ENCODE data around the gene OTUD5. TPM values are rescaled to one million over a fixed set of nuclear protein-coding genes. Genes with fewer than 3 reads are reported as not detected.

OTUD5 gene
- total and polyA plus RNA-seq, 10 donors = 29.6 to 65.8 (median 55.1) TPM

- H3K36me3 ChIP-seq = peaks cover 0 to 44% (median 20%) of the 10 kb centered on the region in 6 donors
- H3K27ac ChIP-seq = peak overlapping the region in 1 of 8 donors; percentile 8
- WGBS, 5 donors = 86 to 100% (median 90%) methylated on average over 1 to 13 of the region's 13 CpGs
- intact Hi-C loops (cut with DNase I; ENCODE audit: low total_unique reads) = no loop called here
- H3K4me3 ChIP-seq = peak overlapping the region in 3 of 8 donors; percentile 9 to 91 (median 13)
- H3K9me3 ChIP-seq = no peaks in the 10 kb centered on the region
- DNase-seq = no peak
- H3K27me3 ChIP-seq (replicated peaks in 1 of 7) = no peaks in the 10 kb centered on the region
- no peak for TF ChIP-seq POLR2A (IDR thresholded peaks at IDR 0.05)
- peak; percentile 38 to 54 (median 46) for TF ChIP-seq POLR2AphosphoS5 (IDR thresholded peaks at IDR 0.05)
- no peak for TF ChIP-seq CTCF (IDR thresholded peaks at IDR 0.05 in 8 of 11, conservative IDR thresholded peaks at IDR 0.05 in 3 of 11)
- peaks cover 0 to 78% (median 41%) of the 10 kb centered on the region in 6 donors for H3K4me1 ChIP-seq
Measured at GRCh38 chrX:48914593-48915493, 42.6 kb downstream of the OTUD5 start.

- H3K27me3 ChIP-seq (replicated peaks in 1 of 7) = no peaks in the 10 kb centered on the region
- intact Hi-C loops (cut with DNase I; ENCODE audit: low total_unique reads) = no loop called here
- DNase-seq = no peak
- no peak overlapping the region for H3K27ac ChIP-seq
- peaks cover 0 to 73% (median 41%) of the 10 kb centered on the region in 6 donors for H3K4me1 ChIP-seq
- H3K9me3 ChIP-seq = no peaks in the 10 kb centered on the region
- 75 to 94% (median 82%) methylated on average over 4 to 5 of the region's 5 CpGs for WGBS, 5 donors
- TF ChIP-seq CTCF (IDR thresholded peaks at IDR 0.05 in 8 of 11, conservative IDR thresholded peaks at IDR 0.05 in 3 of 11) = no peak
- peak; percentile 42 to 59 (median 56) for TF ChIP-seq POLR2AphosphoS5 (IDR thresholded peaks at IDR 0.05)
- peak overlapping the region in 1 of 8 donors; percentile 91 for H3K4me3 ChIP-seq
- peaks cover 0 to 51% (median 20%) of the 10 kb centered on the region in 6 donors for H3K36me3 ChIP-seq
Measured at GRCh38 chrX:48913605-48914366, 43.6 kb downstream of the OTUD5 start.

- H3K27ac ChIP-seq = peak within 1 kb of the TSS; percentile 36 to 90 (median 88)
- H3K4me1 ChIP-seq = peaks cover 0 to 62% (median 33%) of the 10 kb centered on the region in 6 donors
- no peaks in the 10 kb centered on the region for H3K9me3 ChIP-seq
- peaks cover 0 to 62% (median 19%) of the 10 kb centered on the region in 6 donors for H3K36me3 ChIP-seq
- peak; percentile 96 for DNase-seq
- peak within 1 kb of the TSS; percentile 53 to 85 (median 63) for H3K4me3 ChIP-seq
- intact Hi-C loops (cut with DNase I; ENCODE audit: low total_unique reads) = no loop called here
- H3K27me3 ChIP-seq (replicated peaks in 1 of 7) = no peaks in the 10 kb centered on the region
- TF ChIP-seq POLR2AphosphoS5 (IDR thresholded peaks at IDR 0.05) = peak; percentile 93 to 98 (median 97)
- TF ChIP-seq CTCF (IDR thresholded peaks at IDR 0.05 in 8 of 11, conservative IDR thresholded peaks at IDR 0.05 in 3 of 11) = peak in 1 of 11 experiments; percentile 3
- TF ChIP-seq POLR2A (IDR thresholded peaks at IDR 0.05) = peak in 1 of 3 donors; percentile 38
- 0 to 38% (median 1%) methylated on average over 41 to 60 of the region's 60 CpGs for WGBS, 5 donors
Measured at GRCh38 chrX:48911412-48912182, 45.8 kb downstream of the OTUD5 start, which contains the start of gene SLC35A2. TSS of gene SLC35A2 (minus strand) at chrX:48911646. CDS start at chrX:48911636, 10 bp downstream.
